Stimulated activated CD4-positive, alpha-beta T cell treated with anti-CD3 and anti-CD28 coated beads, Interleukin-12 subunit alpha, Interleukin-12 subunit beta, amount 100 ng/mL, for 4 hours (primary cell): ENCODE data around the gene TTLL12.

Source experiments
- DNase-seq: peaks from one replicate; pipeline ENCODE4 v3.0.0-alpha.2; 2020

TTLL12 gene

DNA sequence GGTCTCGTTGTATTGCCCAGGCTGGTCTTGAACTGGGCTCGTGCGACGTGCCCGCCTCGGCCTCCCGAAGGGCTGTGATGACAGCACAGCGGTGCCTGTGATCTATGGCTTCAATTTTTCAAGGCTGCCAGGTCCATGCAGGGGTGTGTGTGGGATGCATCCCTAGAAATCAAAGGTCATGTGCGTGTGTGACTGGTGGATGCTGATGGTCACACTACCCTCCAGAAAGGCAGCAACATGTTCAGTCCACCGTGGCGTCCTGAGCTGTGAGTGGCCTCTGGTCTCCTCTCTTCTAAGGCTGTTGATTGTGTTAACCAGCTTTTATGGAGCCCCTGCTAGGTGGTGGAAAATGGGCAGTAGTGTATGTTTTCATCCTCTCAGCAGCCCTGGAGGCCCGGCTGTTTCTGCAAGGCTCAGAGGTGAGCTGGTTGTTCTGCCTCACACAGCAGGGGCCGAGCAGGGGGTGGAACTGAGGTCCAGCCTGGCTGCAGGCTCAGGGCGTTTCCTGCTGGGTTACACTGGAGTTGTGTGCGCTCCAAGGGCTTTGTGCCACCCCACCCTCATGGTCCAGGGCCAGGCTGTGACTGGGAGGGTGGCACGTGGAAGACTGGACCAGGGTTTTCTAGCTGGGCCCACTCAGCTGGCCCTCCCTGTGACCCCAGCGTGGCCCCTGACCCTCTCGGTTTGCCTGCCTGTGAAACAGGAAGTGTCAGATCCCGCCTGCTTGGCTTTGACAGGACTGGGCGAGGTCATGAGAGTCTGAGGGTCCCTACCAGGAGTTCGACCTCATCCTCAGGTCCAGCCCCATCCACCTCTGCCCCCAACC lies 68.7 kb downstream of the TTLL12 start:
- no peak for DNase-seq

GRCh38 chr22:43116932-43117331 lies 70.0 kb downstream of the TTLL12 start:
- no peak for DNase-seq
